ENCODE measurements around the gene RBL2.

- TF ChIP-seq EZH2 (IDR thresholded peaks at IDR 0.05) (no peak), TCF7L2 (IDR thresholded peaks at IDR 0.05; ENCODE audit: borderline replicate concordance, extremely low read depth, insufficient read depth, insufficient read length) (no peak), POLR2A (IDR thresholded peaks at IDR 0.05; ENCODE audit: borderline replicate concordance, extremely low read depth, insufficient read depth, insufficient read length) (no peak), EZH2phosphoT487 (IDR thresholded peaks at IDR 0.05; ENCODE audit: borderline replicate concordance) (no peak), ZNF274 (IDR thresholded peaks at IDR 0.05; ENCODE audit: low read depth, low read length) (no peak), EGR1 (IDR thresholded peaks at IDR 0.05; ENCODE audit: low read depth) (no peak), YY1 (IDR thresholded peaks at IDR 0.05; ENCODE audit: extremely low read depth, insufficient replicate concordance, low read depth, low read length) (no peak)
- TF ChIP-seq, protein P1, sequence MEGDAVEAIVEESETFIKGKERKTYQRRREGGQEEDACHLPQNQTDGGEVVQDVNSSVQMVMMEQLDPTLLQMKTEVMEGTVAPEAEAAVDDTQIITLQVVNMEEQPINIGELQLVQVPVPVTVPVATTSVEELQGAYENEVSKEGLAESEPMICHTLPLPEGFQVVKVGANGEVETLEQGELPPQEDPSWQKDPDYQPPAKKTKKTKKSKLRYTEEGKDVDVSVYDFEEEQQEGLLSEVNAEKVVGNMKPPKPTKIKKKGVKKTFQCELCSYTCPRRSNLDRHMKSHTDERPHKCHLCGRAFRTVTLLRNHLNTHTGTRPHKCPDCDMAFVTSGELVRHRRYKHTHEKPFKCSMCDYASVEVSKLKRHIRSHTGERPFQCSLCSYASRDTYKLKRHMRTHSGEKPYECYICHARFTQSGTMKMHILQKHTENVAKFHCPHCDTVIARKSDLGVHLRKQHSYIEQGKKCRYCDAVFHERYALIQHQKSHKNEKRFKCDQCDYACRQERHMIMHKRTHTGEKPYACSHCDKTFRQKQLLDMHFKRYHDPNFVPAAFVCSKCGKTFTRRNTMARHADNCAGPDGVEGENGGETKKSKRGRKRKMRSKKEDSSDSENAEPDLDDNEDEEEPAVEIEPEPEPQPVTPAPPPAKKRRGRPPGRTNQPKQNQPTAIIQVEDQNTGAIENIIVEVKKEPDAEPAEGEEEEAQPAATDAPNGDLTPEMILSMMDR (IDR thresholded peaks at IDR 0.05 in 2 of 3, conservative IDR thresholded peaks at IDR 0.05 in 1 of 3; ENCODE audit: borderline replicate concordance in 1 of 3, insufficient read depth in 1 of 3, low read depth in 2 of 3, low read length in 2 of 3) = no peak
Measured at GRCh38 chr16:53530741-53531140, 96.5 kb downstream of the RBL2 start.
